Smooth muscle cell (in vitro differentiated cells): ENCODE data around the gene FHIT. TPM values are rescaled to one million over a fixed set of nuclear protein-coding genes. Genes with fewer than 3 reads are reported as not detected.

Experiments
- DNase-seq: peaks from one replicate; lab custom pipeline; 2025; ENCODE audit not compliant: unreplicated experiment; lab: John Stamatoyannopoulos, UW
- H2AFZ ChIP-seq: fragments of 200-600 bp; sonication (generic); 2 replicates; pipeline ENCODE4 v1.6.0; 2016; ENCODE audit warnings: antibody characterized with exemption, low read depth, mild to moderate bottlenecking
- H3F3A ChIP-seq: fragments of 200-600 bp; sonication (generic); 2 replicates; pipeline ENCODE4 v1.6.0; 2017; ENCODE audit warnings: antibody characterized with exemption, low read depth
- H3K27ac ChIP-seq: fragments of 200-600 bp; sonication (generic); 2 replicates; pipeline ENCODE4 v1.5.1; 2016; ENCODE audit warnings: low read depth, mild to moderate bottlenecking
- H3K27me3 ChIP-seq: fragments of 200-600 bp; sonication (generic); 2 replicates; pipeline ENCODE4 v1.6.1; 2016; ENCODE audit warnings: low read depth, mild to moderate bottlenecking
- H3K36me3 ChIP-seq: fragments of 200-600 bp; sonication (generic); 2 replicates; pipeline ENCODE4 v1.5.1; 2016; ENCODE audit warnings: low read depth
- H3K4me1 ChIP-seq: fragments of 200-600 bp; sonication (generic); 2 replicates; pipeline ENCODE4 v1.5.1; 2016; ENCODE audit warnings: low read depth
- H3K4me2 ChIP-seq: fragments of 200-600 bp; sonication (generic); 2 replicates; pipeline ENCODE4 v1.6.0; 2016; ENCODE audit warnings: mild to moderate bottlenecking
- H3K4me3 ChIP-seq: fragments of 200-600 bp; sonication (generic); 2 replicates; pipeline ENCODE4 v1.5.1; 2016; ENCODE audit warnings: mild to moderate bottlenecking
- H3K79me2 ChIP-seq: fragments of 200-600 bp; sonication (generic); 2 replicates; pipeline ENCODE4 v1.6.0; 2016; ENCODE audit warnings: low read depth, mild to moderate bottlenecking
- H3K9ac ChIP-seq: fragments of 200-600 bp; sonication (generic); 2 replicates; pipeline ENCODE4 v1.6.0; 2016; ENCODE audit warnings: low read depth
- H3K9me3 ChIP-seq: fragments of 200-600 bp; sonication (generic); replicated peaks from 2 replicates; pipeline ENCODE4 v1.5.1; 2016; ENCODE audit warnings: low read depth
- H4K20me1 ChIP-seq: fragments of 200-600 bp; sonication (generic); 2 replicates; pipeline ENCODE4 v1.6.0; 2016; ENCODE audit warnings: low read depth
- CTCF ChIP-seq: fragments of 200-600 bp; sonication (generic); IDR thresholded peaks from 2 replicates; pipeline ENCODE4 v1.5.1; 2017; ENCODE audit warnings: borderline replicate concordance, mild to moderate bottlenecking, antibody characterized with exemption; ENCODE audit not compliant: insufficient read depth, poor library complexity, severe bottlenecking
- WGBS: methylation state at CpG from one replicate; pipeline ENCODE4 v1.1.7; 2016; ENCODE audit warnings: low lambda C conversion rate; 5-methylcytosine and 5-hydroxymethylcytosine counted together
- polyA plus RNA-seq: library from polyadenylated mRNA; unstranded; fragments of >200 nt; fragmentation: Nextera tagmentation; extraction: Ambion mirVana; gene quantifications from 2 replicates; pipeline ENCODE4 v1.2.1, GENCODE V29; 2016
- total RNA-seq: library from RNA; depleted of rRNA; stranded (reverse); fragments of >200 nt; gene quantifications from 2 replicates; pipeline ENCODE4 v1.2.3, GENCODE V29; 2014

The FHIT gene
- total and polyA plus RNA-seq, 2 experiments from 2014 or later, result 5.9 to 6.7 TPM

- H3K27ac ChIP-seq, result peak overlapping the region; percentile 80
- H4K20me1 ChIP-seq, result no peaks in the 10 kb centered on the region
- peaks cover 5% of the 10 kb centered on the region for H3F3A ChIP-seq
- no peak for DNase-seq
- H3K4me3 ChIP-seq, result no peak overlapping the region
- no peak for TF ChIP-seq CTCF
- no peak overlapping the region for H2AFZ ChIP-seq
- H3K79me2 ChIP-seq, result no peaks in the 10 kb centered on the region
- no peaks in the 10 kb centered on the region for H3K27me3 ChIP-seq
- 7% methylated on average over 2 of the region's 2 CpGs for WGBS
- H3K9me3 ChIP-seq, result no peaks in the 10 kb centered on the region
- H3K4me2 ChIP-seq, result peak overlapping the region; percentile 75
- H3K36me3 ChIP-seq, result no peaks in the 10 kb centered on the region
- peaks cover 13% of the 10 kb centered on the region for H3K4me1 ChIP-seq
- no peak overlapping the region for H3K9ac ChIP-seq
Observed at GRCh38 chr3:60301142-60301541, 950.1 kb downstream of the FHIT start.

- H4K20me1 ChIP-seq, result no peaks in the 10 kb centered on the region
- no peaks in the 10 kb centered on the region for H3K9me3 ChIP-seq
- H3K4me1 ChIP-seq, result peaks cover 13% of the 10 kb centered on the region
- no peak overlapping the region for H3K4me3 ChIP-seq
- H3K9ac ChIP-seq, result no peak overlapping the region
- no peak overlapping the region for H3K4me2 ChIP-seq
- DNase-seq, result no peak
- no peaks in the 10 kb centered on the region for H3K27me3 ChIP-seq
- TF ChIP-seq CTCF, result no peak
- 98% methylated on average over 3 of the region's 3 CpGs for WGBS
- H3K79me2 ChIP-seq, result no peaks in the 10 kb centered on the region
- no peaks in the 10 kb centered on the region for H3K36me3 ChIP-seq
- no peak overlapping the region for H2AFZ ChIP-seq
- peaks cover 5% of the 10 kb centered on the region for H3F3A ChIP-seq
- H3K27ac ChIP-seq, result no peak overlapping the region
Observed at GRCh38 chr3:60298141-60298540, 953.1 kb downstream of the FHIT start.

- no peak for DNase-seq
- no peak overlapping the region for H2AFZ ChIP-seq
- no peaks in the 10 kb centered on the region for H3K36me3 ChIP-seq
- no peak for TF ChIP-seq CTCF
- H3K9me3 ChIP-seq, result no peaks in the 10 kb centered on the region
- no peak overlapping the region for H3K9ac ChIP-seq
- peaks cover 10% of the 10 kb centered on the region for H3K4me1 ChIP-seq
- no peak overlapping the region for H3K4me2 ChIP-seq
- no peak overlapping the region for H3K4me3 ChIP-seq
- H3K27ac ChIP-seq, result no peak overlapping the region
- H3F3A ChIP-seq, result peaks cover 5% of the 10 kb centered on the region
- no peaks in the 10 kb centered on the region for H3K27me3 ChIP-seq
- no peaks in the 10 kb centered on the region for H3K79me2 ChIP-seq
- no peaks in the 10 kb centered on the region for H4K20me1 ChIP-seq
- 46% methylated on average over 3 of the region's 3 CpGs for WGBS
Observed at GRCh38 chr3:60294181-60294580, 957.1 kb downstream of the FHIT start.

- WGBS, result 84% methylated on average over 6 of the region's 6 CpGs
- Histone ChIP-seq H3K36me3 (no peaks in the 10 kb centered on the region), H3K27me3 (no peaks in the 10 kb centered on the region), H3K4me3 (no peak overlapping the region), H3K4me2 (no peak overlapping the region), H3K4me1 (peaks cover 15% of the 10 kb centered on the region), H3K9me3 (no peaks in the 10 kb centered on the region), H3F3A (peaks cover 5% of the 10 kb centered on the region), H3K9ac (no peak overlapping the region), H4K20me1 (no peaks in the 10 kb centered on the region), H3K27ac (no peak overlapping the region), H3K79me2 (no peaks in the 10 kb centered on the region), H2AFZ (no peak overlapping the region)
- TF ChIP-seq CTCF, result no peak
- DNase-seq, result no peak
Observed at GRCh38 chr3:60291115-60291514, 960.1 kb downstream of the FHIT start.
